ENCODE data around the gene VSIR. TPM values are rescaled to one million over a fixed set of nuclear protein-coding genes. Genes with fewer than 3 reads are reported as not detected.

VSIR gene
- total RNA-seq, 2 experiments from 2014 or later = 86.2 to 91.4 TPM

- Mint-ChIP-seq H3K36me3 (ENCODE audit: low read depth) (no peaks in the 10 kb centered on the region), H3K27ac (no peak overlapping the region), H3K27me3 (no peaks in the 10 kb centered on the region), H3K4me3 (no peak overlapping the region), H3K4me1 (ENCODE audit: low read depth) (peaks cover 9% of the 10 kb centered on the region), H3K9me3 (no peaks in the 10 kb centered on the region)
- Histone ChIP-seq H3K9me3 (ENCODE audit: control insufficient read depth in 1 of 2, insufficient read depth in 1 of 2, low read length in 2 of 2) (peaks cover 0 to 4% of the 10 kb centered on the region in 2 experiments), H3K36me3 (ENCODE audit: insufficient read depth, low read length) (no peaks in the 10 kb centered on the region), H3K4me1 (ENCODE audit: insufficient read depth, low read length) (peaks cover 3% of the 10 kb centered on the region), H3K27me3 (ENCODE audit: control insufficient read depth in 1 of 2, insufficient read depth in 2 of 2, low read length in 2 of 2) (no peaks in the 10 kb centered on the region), H3K27ac (ENCODE audit: low read depth in 1 of 2, low read length in 2 of 2) (no peak overlapping the region), H3K4me3 (ENCODE audit: low read length) (no peak overlapping the region)
- CTCF ChIA-PET = no interaction called here
- TF ChIP-seq, protein P1, sequence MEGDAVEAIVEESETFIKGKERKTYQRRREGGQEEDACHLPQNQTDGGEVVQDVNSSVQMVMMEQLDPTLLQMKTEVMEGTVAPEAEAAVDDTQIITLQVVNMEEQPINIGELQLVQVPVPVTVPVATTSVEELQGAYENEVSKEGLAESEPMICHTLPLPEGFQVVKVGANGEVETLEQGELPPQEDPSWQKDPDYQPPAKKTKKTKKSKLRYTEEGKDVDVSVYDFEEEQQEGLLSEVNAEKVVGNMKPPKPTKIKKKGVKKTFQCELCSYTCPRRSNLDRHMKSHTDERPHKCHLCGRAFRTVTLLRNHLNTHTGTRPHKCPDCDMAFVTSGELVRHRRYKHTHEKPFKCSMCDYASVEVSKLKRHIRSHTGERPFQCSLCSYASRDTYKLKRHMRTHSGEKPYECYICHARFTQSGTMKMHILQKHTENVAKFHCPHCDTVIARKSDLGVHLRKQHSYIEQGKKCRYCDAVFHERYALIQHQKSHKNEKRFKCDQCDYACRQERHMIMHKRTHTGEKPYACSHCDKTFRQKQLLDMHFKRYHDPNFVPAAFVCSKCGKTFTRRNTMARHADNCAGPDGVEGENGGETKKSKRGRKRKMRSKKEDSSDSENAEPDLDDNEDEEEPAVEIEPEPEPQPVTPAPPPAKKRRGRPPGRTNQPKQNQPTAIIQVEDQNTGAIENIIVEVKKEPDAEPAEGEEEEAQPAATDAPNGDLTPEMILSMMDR (IDR thresholded peaks at IDR 0.05) = no peak
- DNase-seq (no peak), ATAC-seq (ENCODE audit: poor library complexity) (no peak)
- intact Hi-C loops (cut with DNase I, micrococcal nuclease) = no loop called here
- POLR2A ChIA-PET = no interaction called here
Measured at GRCh38 chr10:71796749-71797405, 23.6 kb upstream of the VSIR start.

DNA sequence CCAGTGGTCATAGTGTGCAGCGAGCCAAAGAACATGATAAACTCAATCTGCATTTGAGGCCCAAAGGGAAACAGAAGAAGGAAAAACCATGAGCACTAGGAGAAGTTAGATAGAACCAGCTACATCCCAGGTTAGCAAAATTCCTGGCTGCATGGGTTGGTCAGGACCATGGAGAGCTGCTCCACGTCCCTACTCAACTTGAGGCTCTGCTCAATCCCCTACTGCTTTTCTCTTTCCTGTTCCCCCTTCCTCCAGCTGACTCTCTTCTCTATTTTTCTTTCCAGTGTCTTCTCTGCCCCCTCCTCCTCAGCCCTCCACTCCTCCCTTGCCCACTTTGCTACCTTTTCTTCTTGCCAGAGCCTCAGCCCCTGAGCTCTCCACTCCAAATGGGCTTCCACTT is 21.9 kb upstream of the VSIR start:
- Histone ChIP-seq H3K4me1 (ENCODE audit: insufficient read depth, low read length) (peaks cover 7% of the 10 kb centered on the region), H3K4me3 (ENCODE audit: low read length) (no peak overlapping the region), H3K36me3 (ENCODE audit: insufficient read depth, low read length) (no peaks in the 10 kb centered on the region), H3K27me3 (ENCODE audit: control insufficient read depth in 1 of 2, insufficient read depth in 2 of 2, low read length in 2 of 2) (no peaks in the 10 kb centered on the region), H3K9me3 (ENCODE audit: control insufficient read depth in 1 of 2, insufficient read depth in 1 of 2, low read length in 2 of 2) (peaks cover 0 to 4% of the 10 kb centered on the region in 2 experiments), H3K27ac (ENCODE audit: low read depth in 1 of 2, low read length in 2 of 2) (no peak overlapping the region)
- Mint-ChIP-seq H3K27me3 (no peaks in the 10 kb centered on the region), H3K9me3 (no peaks in the 10 kb centered on the region), H3K36me3 (ENCODE audit: low read depth) (no peaks in the 10 kb centered on the region), H3K4me3 (no peak overlapping the region), H3K4me1 (ENCODE audit: low read depth) (peaks cover 9% of the 10 kb centered on the region), H3K27ac (no peak overlapping the region)
- no peak for DNase-seq
- intact Hi-C loops (cut with DNase I, micrococcal nuclease) = no loop called here
- TF ChIP-seq, protein P1 (IDR thresholded peaks at IDR 0.05) = no peak
- ATAC-seq (ENCODE audit: poor library complexity) = no peak
- POLR2A ChIA-PET = no interaction called here
- CTCF ChIA-PET = no interaction called here

DNA sequence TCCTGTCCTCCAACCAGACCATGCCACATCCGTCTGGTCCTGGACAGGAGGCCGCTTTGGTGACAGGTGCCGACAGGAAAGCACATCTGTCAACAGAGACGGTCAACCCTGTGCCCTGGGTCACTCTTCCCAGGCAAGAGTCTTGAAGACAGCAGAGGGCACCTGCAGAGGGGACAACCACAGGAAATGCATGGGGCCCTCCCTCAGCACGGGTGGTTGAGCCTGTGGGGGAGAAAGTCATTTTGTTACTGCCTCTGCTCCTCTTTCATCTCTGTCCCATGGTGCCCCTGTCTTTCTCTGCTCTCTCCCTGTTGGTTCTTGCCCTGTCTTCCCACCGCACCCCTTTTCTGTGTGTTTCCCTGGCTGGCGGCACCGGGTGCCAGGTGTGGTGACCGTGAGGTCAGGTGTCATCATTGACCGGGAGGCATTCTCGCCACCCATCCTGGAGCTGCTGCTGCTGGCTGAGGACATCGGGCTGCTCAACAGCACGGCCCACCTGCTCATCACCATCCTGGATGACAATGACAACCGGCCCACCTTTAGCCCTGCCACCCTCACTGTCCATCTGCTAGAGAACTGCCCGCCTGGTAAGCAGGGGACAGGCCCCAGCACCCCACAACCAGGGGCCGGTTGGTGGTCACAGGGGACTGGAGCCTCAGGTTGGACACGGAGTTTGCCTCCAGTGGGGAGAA is 17.6 kb upstream of the VSIR start:
- Histone ChIP-seq H3K27me3 (ENCODE audit: control insufficient read depth in 1 of 2, insufficient read depth in 2 of 2, low read length in 2 of 2) (no peaks in the 10 kb centered on the region), H3K9me3 (ENCODE audit: control insufficient read depth in 1 of 2, insufficient read depth in 1 of 2, low read length in 2 of 2) (peaks cover 0 to 4% of the 10 kb centered on the region in 2 experiments), H3K27ac (ENCODE audit: low read depth in 1 of 2, low read length in 2 of 2) (no peak overlapping the region), H3K4me1 (ENCODE audit: insufficient read depth, low read length) (peaks cover 4% of the 10 kb centered on the region), H3K4me3 (ENCODE audit: low read length) (no peak overlapping the region), H3K36me3 (ENCODE audit: insufficient read depth, low read length) (no peaks in the 10 kb centered on the region)
- ChIA-PET CTCF (no interaction called here), POLR2A (no interaction called here)
- H3K36me3 Mint-ChIP-seq (ENCODE audit: low read depth) = no peaks in the 10 kb centered on the region
- intact Hi-C loops (cut with DNase I, micrococcal nuclease) = no loop called here
- H3K4me1 Mint-ChIP-seq (ENCODE audit: low read depth) = no peaks in the 10 kb centered on the region
- H3K4me3 Mint-ChIP-seq = no peak overlapping the region
- TF ChIP-seq, protein P1 (IDR thresholded peaks at IDR 0.05) = no peak
- no peaks in the 10 kb centered on the region for H3K9me3 Mint-ChIP-seq
- no peak overlapping the region for H3K27ac Mint-ChIP-seq
- DNase-seq = no peak
- ATAC-seq (ENCODE audit: poor library complexity) = no peak
- H3K27me3 Mint-ChIP-seq = no peaks in the 10 kb centered on the region
